ENCODE data around the gene DNPEP. TPM values are rescaled to one million over a fixed set of nuclear protein-coding genes. Genes with fewer than 3 reads are reported as not detected.
"Not testable (repeated sequence)": the region's sequence is repeated elsewhere in the genome, so short reads cannot be mapped to it uniquely, and the experiment has no call there.

The DNPEP gene
- total RNA-seq, 1 donor from 2014 or later = 53.1 TPM

- no peak for DNase-seq (ENCODE audit: low read depth in 2 of 2)
Observed at GRCh38 chr2:219419331-219420197, 31.9 kb upstream of the DNPEP start.

GRCh38 chr2:219419012-219419324 lies 31.3 kb upstream of the DNPEP start:
- no peak for DNase-seq (ENCODE audit: low read depth in 2 of 2)

- no peak for DNase-seq (ENCODE audit: low read depth in 2 of 2)
Observed at GRCh38 chr2:219418155-219419011, 30.7 kb upstream of the DNPEP start, which contains the start of gene DES. DES (plus strand) TSS chr2:219418377; CDS start chr2:219418463, 86 bp downstream.

DNA sequence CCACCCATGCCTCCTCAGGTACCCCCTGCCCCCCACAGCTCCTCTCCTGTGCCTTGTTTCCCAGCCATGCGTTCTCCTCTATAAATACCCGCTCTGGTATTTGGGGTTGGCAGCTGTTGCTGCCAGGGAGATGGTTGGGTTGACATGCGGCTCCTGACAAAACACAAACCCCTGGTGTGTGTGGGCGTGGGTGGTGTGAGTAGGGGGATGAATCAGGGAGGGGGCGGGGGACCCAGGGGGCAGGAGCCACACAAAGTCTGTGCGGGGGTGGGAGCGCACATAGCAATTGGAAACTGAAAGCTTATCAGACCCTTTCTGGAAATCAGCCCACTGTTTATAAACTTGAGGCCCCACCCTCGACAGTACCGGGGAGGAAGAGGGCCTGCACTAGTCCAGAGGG lies 29.7 kb upstream of the DNPEP start:
- no peak for DNase-seq (ENCODE audit: low read depth in 2 of 2)

DNA sequence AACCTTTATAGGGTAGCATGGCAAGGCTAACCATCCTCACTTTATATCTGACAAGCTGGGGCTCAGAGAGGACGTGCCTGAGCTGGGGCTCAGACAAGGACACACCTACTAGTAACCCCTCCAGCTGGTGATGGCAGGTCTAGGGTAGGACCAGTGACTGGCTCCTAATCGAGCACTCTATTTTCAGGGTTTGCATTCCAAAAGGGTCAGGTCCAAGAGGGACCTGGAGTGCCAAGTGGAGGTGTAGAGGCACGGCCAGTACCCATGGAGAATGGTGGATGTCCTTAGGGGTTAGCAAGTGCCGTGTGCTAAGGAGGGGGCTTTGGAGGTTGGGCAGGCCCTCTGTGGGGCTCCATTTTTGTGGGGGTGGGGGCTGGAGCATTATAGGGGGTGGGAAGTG lies 29.2 kb upstream of the DNPEP start:
- DNase-seq (ENCODE audit: low read depth in 2 of 2) = no peak

- DNase-seq (ENCODE audit: low read depth in 2 of 2) = no peak
Observed at GRCh38 chr2:219416235-219416602, 28.5 kb upstream of the DNPEP start.

- no peak for DNase-seq (ENCODE audit: low read depth in 2 of 2)
Observed at GRCh38 chr2:219415580-219416234, 28.0 kb upstream of the DNPEP start.

DNA sequence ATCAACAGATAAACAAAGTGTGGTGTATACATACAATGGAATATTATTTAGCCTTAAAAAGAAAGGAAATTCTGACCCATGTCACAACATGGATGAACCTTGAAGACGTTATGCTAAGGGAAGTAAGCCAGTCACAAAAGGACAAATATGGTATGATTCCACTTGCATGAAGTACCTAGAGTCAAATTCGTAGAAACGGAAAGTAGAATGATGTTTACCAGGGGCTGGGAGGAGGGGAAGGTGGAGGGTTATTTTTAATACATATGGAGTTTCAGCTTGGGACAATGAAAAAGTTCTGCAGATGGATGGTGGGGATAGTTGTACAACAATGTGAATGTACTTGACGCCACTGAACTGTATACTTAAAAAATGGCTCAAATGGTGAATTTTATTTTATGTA lies 27.1 kb upstream of the DNPEP start:
- DNase-seq (ENCODE audit: low read depth in 2 of 2) = no peak

DNA sequence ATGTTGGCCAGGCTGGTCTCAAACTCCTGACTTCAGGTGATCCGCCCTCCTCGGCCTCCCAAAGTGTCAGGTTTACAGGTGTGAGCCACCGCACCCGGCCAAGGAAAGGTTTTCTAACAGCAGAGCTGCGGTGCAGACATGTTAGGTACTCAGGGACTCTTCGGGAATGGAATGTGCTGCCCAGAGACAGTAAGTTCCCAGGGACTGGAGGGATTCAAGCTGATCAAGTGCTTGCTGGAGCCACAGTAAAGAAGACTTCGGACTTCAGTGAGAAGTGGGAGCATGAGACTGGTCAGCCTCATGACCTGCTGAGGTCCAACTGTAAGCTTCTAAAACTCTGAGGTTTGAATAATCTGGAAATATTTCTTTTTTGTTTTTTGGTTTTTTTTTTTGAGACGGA lies 22.7 kb upstream of the DNPEP start:
- DNase-seq (ENCODE audit: low read depth in 2 of 2) = no peak

DNA sequence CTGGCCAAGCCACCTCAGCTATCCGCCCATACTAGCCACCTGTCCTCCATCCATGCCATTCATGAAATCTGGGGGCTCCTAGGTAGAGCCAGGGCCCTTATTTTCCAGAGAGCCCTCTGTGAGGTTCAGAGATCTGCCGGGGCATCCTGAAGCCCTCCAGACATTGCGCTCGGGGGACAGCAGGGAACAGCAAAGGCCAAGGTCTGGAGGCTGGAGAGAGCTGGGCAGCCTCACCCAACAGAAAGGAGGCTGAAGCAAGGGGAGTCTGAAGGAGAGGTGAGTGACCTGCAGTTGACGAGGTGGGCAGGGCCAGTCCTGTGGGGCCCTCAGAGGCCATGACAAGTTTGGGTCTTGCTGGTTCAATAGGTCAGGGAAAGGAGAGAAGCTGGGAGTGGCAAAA lies 21.9 kb upstream of the DNPEP start:
- no peak for DNase-seq (ENCODE audit: low read depth in 2 of 2)

DNA sequence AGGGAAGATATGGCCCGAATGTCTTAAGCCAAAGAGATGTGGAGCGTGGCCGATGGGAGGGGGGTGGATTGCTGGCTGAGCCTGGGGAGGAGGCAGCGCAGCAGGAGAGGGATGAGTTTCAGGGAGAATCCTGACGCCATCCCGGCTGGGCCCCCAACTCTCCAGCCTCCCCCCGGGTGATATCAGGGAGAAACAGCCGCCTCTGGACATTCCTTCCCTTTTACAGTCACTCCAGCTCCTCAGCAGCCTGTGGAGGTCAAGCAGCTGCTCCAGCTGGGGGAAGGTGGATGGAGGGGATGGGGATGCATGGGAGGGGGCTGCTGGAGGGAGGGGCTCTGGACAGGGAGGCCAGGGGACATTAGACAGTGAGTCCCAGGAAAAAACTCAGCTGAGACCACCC lies 20.9 kb upstream of the DNPEP start:
- no peak for DNase-seq (ENCODE audit: low read depth in 2 of 2)

- DNase-seq (ENCODE audit: low read depth in 2 of 2) = no peak
Observed at GRCh38 chr2:219408204-219408603, 20.5 kb upstream of the DNPEP start.

DNA sequence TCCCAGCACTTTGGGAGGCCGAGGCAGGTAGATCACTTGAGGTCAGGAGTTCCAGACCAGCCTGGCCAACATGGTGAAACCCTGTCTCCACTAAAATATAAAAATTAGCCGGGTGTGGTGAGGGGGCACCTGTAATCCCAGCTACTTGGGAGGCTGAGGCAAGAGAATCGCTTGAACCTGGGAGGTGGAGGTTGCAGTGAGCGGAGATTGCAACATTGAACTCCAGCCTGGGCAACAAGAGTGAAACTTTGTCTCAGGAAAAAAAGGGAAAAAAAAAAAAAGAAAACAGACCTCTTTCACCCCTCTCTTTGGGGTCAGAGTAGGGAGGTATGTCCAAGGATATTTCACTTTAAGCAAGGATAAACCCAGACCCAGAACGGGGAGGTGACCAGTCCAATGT lies 19.6 kb upstream of the DNPEP start:
- DNase-seq (ENCODE audit: low read depth in 2 of 2) = not testable (repeated sequence)

DNA sequence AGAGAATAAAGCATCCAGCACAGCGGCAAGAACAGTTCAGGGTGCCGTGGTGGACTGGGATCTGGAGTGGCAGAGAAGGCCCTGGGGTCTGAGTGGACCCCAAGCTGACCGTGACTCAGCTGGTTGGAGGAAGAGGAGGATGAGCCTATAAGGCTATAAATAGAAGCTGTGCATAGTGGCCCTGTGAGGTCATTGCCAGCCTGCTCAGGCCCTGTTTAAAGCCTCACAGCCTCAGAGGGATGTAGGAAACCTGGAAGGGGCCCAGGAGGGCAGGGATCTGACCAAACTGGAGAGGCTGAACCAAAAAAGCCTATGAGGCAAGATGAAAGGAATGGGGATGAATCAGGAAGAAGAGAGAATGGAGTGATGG lies 19.1 kb upstream of the DNPEP start:
- no peak for DNase-seq (ENCODE audit: low read depth in 2 of 2)

DNA sequence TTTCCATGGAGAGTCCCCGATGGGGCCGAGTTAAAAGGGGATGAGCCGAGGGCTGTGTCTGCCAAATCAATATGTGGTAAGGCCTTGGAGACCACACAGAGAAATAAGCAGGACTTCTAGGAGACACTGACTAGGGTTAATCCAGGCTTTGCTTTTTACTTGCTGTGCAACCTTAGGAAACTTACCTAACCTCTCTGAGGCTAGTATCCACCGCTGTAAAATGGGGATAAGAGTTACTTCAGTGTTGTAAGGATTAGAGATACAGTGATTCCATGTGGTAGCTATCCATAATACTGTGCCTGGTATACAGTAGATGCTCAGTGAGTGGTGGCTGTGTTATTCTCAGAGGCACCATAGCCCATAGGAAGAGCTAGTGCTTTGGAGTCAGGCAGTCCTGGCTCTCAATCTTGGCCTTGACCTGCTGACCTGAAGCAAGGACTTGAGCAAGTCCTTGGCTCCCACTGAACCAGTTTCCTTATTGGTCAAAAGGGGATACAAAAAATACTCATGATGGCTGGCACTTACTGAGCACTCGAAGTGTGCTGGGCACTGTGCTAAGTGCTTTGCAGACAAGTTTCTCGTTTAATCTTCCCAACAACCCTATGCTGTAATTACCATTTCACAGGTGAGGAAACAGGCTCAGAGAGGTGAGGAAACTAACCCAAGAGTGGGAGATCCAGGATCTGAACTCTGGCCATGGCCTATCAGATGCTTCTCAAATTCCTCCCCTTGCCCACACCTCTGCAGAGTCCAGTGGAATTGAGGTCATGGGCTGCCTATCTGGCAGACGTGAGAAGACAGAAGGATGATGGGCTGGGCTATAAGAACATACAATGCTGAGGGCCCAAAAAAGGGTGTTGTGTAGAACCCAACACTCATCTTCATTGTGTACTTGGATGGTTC lies 18.5 kb upstream of the DNPEP start:
- DNase-seq (ENCODE audit: low read depth in 2 of 2) = no peak

GRCh38 chr2:219405451-219405850 lies 17.7 kb upstream of the DNPEP start:
- DNase-seq (ENCODE audit: low read depth in 2 of 2) = no peak

- DNase-seq (ENCODE audit: low read depth in 2 of 2) = no peak
Observed at GRCh38 chr2:219404954-219405353, 17.2 kb upstream of the DNPEP start.

DNA sequence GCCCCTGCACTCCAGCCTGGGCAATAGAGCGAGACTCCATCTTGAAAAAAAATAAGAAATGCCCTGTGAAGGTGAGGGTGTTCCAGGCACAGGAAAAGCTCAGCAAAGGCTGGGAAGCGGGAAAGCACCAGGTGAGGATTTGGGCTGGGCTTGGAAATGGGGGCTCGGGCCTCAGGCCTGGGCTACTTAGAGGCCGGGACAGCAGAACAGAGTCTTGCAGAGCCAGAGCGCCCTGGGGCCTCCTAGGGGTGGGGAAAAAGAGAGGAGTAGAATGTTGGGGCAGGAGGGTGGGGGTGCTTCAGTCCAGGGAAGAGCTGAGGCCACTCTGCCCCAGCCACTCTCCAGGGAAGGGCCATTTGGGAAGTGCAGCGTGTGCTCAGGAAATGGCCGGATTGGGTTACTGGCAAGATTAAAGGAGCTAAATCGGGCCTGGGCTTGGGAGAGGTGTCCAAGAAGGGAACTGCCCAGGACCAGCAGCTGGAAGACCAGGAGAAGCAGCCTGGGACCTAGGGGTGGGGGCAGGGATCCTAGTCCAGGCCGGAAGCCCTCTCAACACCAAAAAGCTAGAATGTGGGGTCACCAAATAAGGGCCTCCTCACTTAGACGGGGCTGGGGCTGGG lies 16.7 kb upstream of the DNPEP start:
- DNase-seq (ENCODE audit: low read depth in 2 of 2) = no peak

- no peak for DNase-seq (ENCODE audit: low read depth in 2 of 2)
Observed at GRCh38 chr2:219403861-219404260, 16.1 kb upstream of the DNPEP start.

GRCh38 chr2:219402665-219403515 lies 15.2 kb upstream of the DNPEP start:
- DNase-seq (ENCODE audit: low read depth in 2 of 2) = peak; percentile 48 to 77

Measured in dermis microvascular lymphatic vessel endothelial cell (primary cell).